ENCODE data around the gene CREB3L1. TPM values are rescaled to one million over a fixed set of nuclear protein-coding genes. Genes with fewer than 3 reads are reported as not detected.

CREB3L1 gene
- total RNA-seq, 1 donor from 2014 or later = 2.4 TPM

GRCh38 chr11:46370253-46370652 is 92.8 kb downstream of the CREB3L1 start:
- DNase-seq (ENCODE audit: low read depth) = no peak
- no peak overlapping the region for H3K4me3 ChIP-seq (ENCODE audit: low read depth, low read length)
- no peak for TF ChIP-seq CTCF (conservative IDR thresholded peaks at IDR 0.05; ENCODE audit: low read depth, low read length)

Other genes starting within 250 kb of the CREB3L1 start
- 5.8 and 11.6 TPM in 2 replicates for gene PHF21A, start 156.2 kb upstream of the CREB3L1 start, total RNA-seq
- 41.1 and 82.2 TPM in 2 replicates for gene DGKZ, start 69.8 kb downstream of the CREB3L1 start, total RNA-seq
- gene MDK, start 104.0 kb downstream of the CREB3L1 start, total RNA-seq = 345 and 604 TPM in 2 replicates
- not detected in 2 replicates for gene CHRM4, start 114.1 kb downstream of the CREB3L1 start, total RNA-seq

Measured in epithelial cell of proximal tubule (primary cell).